ENCODE data around the gene C3orf70. TPM values are rescaled to one million over a fixed set of nuclear protein-coding genes. Genes with fewer than 3 reads are reported as not detected.

C3orf70 gene
- total RNA-seq: 2.2 TPM
- long read RNA-seq, full-length matches to known transcripts: 1 of 2 reads
- long read RNA-seq, partial matches to known transcripts: 0 of 2 reads
- long read RNA-seq, other reads (novel, unspliced or antisense): 1 of 2 reads

- peak; percentile 78 for DNase-seq (ENCODE audit: low spot score)
- intact Hi-C loops (cut with DNase I): loop anchor here (5.0 to 10.0 kb wide), 2 partner anchors 108 to 340 kb away; partner anchors contain the start of gene VPS8
These were observed at the start of gene C3orf70 for GRCh38 chr3:185152410-185153170. Gene C3orf70 (minus strand): TSS chr3:185153060. CDS start chr3:185152823, 237 bp downstream.

GRCh38 chr3:185200639-185201038 lies 47.8 kb upstream of the C3orf70 start:
- intact Hi-C loops (cut with DNase I): no loop called here

GRCh38 chr3:185199671-185200070 lies 46.8 kb upstream of the C3orf70 start:
- intact Hi-C loops (cut with DNase I): no loop called here
- no peak for DNase-seq (ENCODE audit: low spot score)

More at GRCh38 chr3:185200639-185201038, 47.8 kb upstream of the C3orf70 start:
- DNase-seq (ENCODE audit: low spot score): no peak

GRCh38 chr3:185199206-185199605 lies 46.3 kb upstream of the C3orf70 start:
- intact Hi-C loops (cut with DNase I): no loop called here
- no peak for DNase-seq (ENCODE audit: low spot score)

- intact Hi-C loops (cut with DNase I): no loop called here
- no peak for DNase-seq (ENCODE audit: low spot score)
These were observed 44.2 kb upstream of the C3orf70 start for GRCh38 chr3:185197068-185197467.

GRCh38 chr3:185195652-185196051 lies 42.8 kb upstream of the C3orf70 start:
- DNase-seq (ENCODE audit: low spot score): no peak
- intact Hi-C loops (cut with DNase I): no loop called here

GRCh38 chr3:185188816-185189215 lies 36.0 kb upstream of the C3orf70 start:
- intact Hi-C loops (cut with DNase I): no loop called here
- no peak for DNase-seq (ENCODE audit: low spot score)

GRCh38 chr3:185187391-185187790 lies 34.5 kb upstream of the C3orf70 start:
- DNase-seq (ENCODE audit: low spot score): no peak
- intact Hi-C loops (cut with DNase I): no loop called here

GRCh38 chr3:185176750-185177359 lies 24.0 kb upstream of the C3orf70 start:
- no peak for DNase-seq (ENCODE audit: low spot score)
- intact Hi-C loops (cut with DNase I): loop anchor here (2.0 kb wide), 1 partner anchor 302 kb away; no protein-coding TSS in a partner anchor

- DNase-seq (ENCODE audit: low spot score): peak; percentile 78
- intact Hi-C loops (cut with DNase I): no loop called here
These were observed 22.6 kb upstream of the C3orf70 start for GRCh38 chr3:185175370-185175987.

- no peak for DNase-seq (ENCODE audit: low spot score)
- intact Hi-C loops (cut with DNase I): no loop called here
These were observed 19.5 kb upstream of the C3orf70 start for GRCh38 chr3:185172086-185173049.

- DNase-seq (ENCODE audit: low spot score): no peak
- intact Hi-C loops (cut with DNase I): no loop called here
These were observed 11.8 kb upstream of the C3orf70 start for GRCh38 chr3:185164428-185165217.

- intact Hi-C loops (cut with DNase I): no loop called here
- no peak for DNase-seq (ENCODE audit: low spot score)
These were observed 9.8 kb upstream of the C3orf70 start for GRCh38 chr3:185162634-185163033.

GRCh38 chr3:185161761-185162160 lies 8.9 kb upstream of the C3orf70 start:
- intact Hi-C loops (cut with DNase I): no loop called here

GRCh38 chr3:185157347-185157746 lies 4.5 kb upstream of the C3orf70 start:
- intact Hi-C loops (cut with DNase I): loop anchor here (10.0 kb wide), 1 partner anchor 113 kb away; no protein-coding TSS in a partner anchor
- no peak for DNase-seq (ENCODE audit: low spot score)

More at GRCh38 chr3:185161761-185162160, 8.9 kb upstream of the C3orf70 start:
- no peak for DNase-seq (ENCODE audit: low spot score)

GRCh38 chr3:185155678-185156077 lies 2.8 kb upstream of the C3orf70 start:
- no peak for DNase-seq (ENCODE audit: low spot score)
- intact Hi-C loops (cut with DNase I): loop anchor here (10.0 kb wide), 1 partner anchor 111 kb away; no protein-coding TSS in a partner anchor

- no peak for DNase-seq (ENCODE audit: low spot score)
- intact Hi-C loops (cut with DNase I): loop anchor here (5.0 to 10.0 kb wide), 2 partner anchors 109 to 342 kb away; partner anchors contain the start of gene VPS8
These were observed 1.2 kb upstream of the C3orf70 start for GRCh38 chr3:185153861-185154629.
